Activated T-cell treated with anti-CD3 and anti-CD28 coated beads, Interleukin-2, amount 50 U/mL, for 4 hours (primary cell): ENCODE data around the gene MYO1D. TPM values are rescaled to one million over a fixed set of nuclear protein-coding genes. Genes with fewer than 3 reads are reported as not detected.

ENCODE experiments used
- ATAC-seq, 2 donors: fragments of 200-7000 bp; cut with Tn5 transposase; one replicate each; pipeline ENCODE4 v1.10.0; 2021
- DNase-seq: peaks from one replicate; pipeline ENCODE4 v3.0.0-alpha.2; 2020
- H3K27me3 Mint-ChIP-seq: one replicate; pipeline ENCODE4 v1.8.0; 2021; ENCODE audit warnings: low read depth, mixed read lengths
- H3K36me3 Mint-ChIP-seq: one replicate; pipeline ENCODE4 v1.8.0; 2022; ENCODE audit warnings: mixed read lengths; ENCODE audit not compliant: insufficient read depth
- H3K4me1 Mint-ChIP-seq: one replicate; pipeline ENCODE4 v1.8.0; 2021; ENCODE audit warnings: low read depth, mixed read lengths
- H3K4me3 Mint-ChIP-seq: one replicate; pipeline ENCODE4 v1.8.0; 2021; ENCODE audit warnings: mild to moderate bottlenecking, moderate library complexity, mixed read lengths
- H3K9me3 Mint-ChIP-seq: one replicate; pipeline ENCODE4 v1.8.0; 2021; ENCODE audit warnings: mixed read lengths
- total RNA-seq, 3 donors: library from RNA; stranded (reverse); gene quantifications; one replicate each; pipeline ENCODE4 v1.2.1, GENCODE V29; 2021

Gene MYO1D
- total RNA-seq, 3 donors from 2014 or later, result 8.5 to 14.6 (median 10.6) TPM

DNA sequence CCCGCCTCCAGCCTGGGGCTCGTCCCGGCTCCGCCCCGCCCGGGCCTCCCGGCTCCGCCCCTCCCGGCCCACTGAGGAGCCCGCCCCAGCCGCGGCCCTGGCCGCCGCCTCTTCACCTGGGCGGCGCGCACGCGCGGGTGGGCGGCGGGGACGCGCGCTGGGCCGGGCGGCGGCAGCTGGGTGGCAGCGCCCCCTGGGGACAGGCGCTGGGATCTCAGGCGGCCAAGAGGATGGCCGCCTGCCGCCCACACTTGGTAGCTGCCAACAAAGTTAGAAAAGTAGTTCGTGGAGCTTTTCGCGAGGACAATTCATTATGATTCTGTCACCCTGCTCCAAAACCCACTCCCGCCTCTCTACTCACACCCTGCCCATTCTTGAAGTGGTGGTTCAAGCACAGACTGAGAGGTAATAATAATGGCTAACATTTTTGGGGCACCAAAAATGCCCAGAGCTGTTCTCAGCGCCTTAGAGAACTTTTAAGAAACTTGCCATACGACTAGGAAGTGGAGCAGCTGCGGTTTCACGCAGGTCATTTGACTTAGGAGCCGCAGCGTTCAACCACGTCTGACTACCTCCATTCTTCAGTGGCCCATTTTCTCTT lies 340 bp upstream of the MYO1D start:
- peaks cover 2% of the 10 kb centered on the region for H3K27me3 Mint-ChIP-seq
- H3K4me1 Mint-ChIP-seq, result peaks cover 13% of the 10 kb centered on the region
- DNase-seq, result peak; percentile 91
- no peaks in the 10 kb centered on the region for H3K9me3 Mint-ChIP-seq
- peak; percentile 98 to 99 for ATAC-seq
- H3K4me3 Mint-ChIP-seq, result peak overlapping the region; percentile 71
- no peaks in the 10 kb centered on the region for H3K36me3 Mint-ChIP-seq

DNA sequence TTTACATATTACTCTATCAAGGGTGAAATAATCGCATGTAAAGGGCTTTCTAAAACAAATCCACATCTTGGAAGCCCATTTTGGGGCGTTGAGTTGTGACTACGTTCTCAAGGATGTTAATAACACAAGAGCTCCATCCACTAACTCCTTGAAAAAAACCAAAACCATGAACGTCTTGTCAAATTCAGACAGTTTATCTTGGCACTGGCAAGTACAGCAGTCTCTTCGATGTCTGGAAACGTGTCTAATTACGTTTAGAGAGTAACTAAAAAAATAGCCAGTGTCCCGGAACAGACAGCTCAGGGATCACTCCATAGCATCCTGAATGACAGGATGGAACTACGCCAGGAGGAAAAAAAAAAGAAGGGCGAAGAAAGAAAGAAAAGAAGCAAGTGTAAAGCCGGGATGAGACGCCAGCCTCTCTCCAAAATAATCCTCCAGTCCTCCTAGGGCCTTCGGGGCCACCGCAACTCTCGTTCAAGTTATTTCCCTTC lies 954 bp downstream of the MYO1D start:
- no peaks in the 10 kb centered on the region for H3K9me3 Mint-ChIP-seq
- peaks cover 11% of the 10 kb centered on the region for H3K4me1 Mint-ChIP-seq
- DNase-seq (no peak), ATAC-seq (no peak)
- no peaks in the 10 kb centered on the region for H3K27me3 Mint-ChIP-seq
- H3K4me3 Mint-ChIP-seq, result peak overlapping the region; percentile 93
- H3K36me3 Mint-ChIP-seq, result no peaks in the 10 kb centered on the region

DNA sequence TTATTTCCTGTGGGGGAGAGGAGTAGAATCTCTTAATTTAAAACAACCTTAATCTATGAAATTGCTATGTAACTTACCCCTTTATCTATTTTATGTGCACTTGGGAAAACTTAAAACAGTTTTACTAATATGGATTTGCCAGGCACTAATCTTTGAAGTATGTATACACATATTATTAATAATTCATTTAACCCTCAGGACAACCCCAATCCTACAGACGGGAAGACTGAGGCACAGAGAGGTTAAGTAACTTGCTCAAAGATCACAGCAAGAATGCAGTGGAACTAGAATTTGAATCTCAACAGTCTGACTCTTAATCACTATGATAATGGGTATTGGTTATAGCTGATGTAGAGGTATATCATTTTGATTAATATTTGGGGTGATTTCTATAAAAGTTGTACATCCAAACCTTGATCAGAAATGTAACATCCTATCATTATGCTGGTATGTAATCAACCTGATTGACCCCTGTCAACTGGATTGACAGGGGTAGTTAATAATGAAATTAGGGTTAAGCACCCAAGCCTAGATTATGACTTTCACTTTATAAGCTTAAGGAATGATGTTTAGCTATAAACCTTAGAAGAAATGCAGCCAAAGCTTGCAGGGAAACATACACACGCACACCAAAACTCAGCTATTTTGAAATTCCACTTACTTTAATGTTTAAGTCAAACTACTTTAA lies 1.6 kb downstream of the MYO1D start:
- H3K27me3 Mint-ChIP-seq, result no peaks in the 10 kb centered on the region
- H3K36me3 Mint-ChIP-seq, result no peaks in the 10 kb centered on the region
- DNase-seq (no peak), ATAC-seq (no peak)
- H3K4me3 Mint-ChIP-seq, result peak overlapping the region; percentile 93
- peaks cover 11% of the 10 kb centered on the region for H3K4me1 Mint-ChIP-seq
- no peaks in the 10 kb centered on the region for H3K9me3 Mint-ChIP-seq

DNA sequence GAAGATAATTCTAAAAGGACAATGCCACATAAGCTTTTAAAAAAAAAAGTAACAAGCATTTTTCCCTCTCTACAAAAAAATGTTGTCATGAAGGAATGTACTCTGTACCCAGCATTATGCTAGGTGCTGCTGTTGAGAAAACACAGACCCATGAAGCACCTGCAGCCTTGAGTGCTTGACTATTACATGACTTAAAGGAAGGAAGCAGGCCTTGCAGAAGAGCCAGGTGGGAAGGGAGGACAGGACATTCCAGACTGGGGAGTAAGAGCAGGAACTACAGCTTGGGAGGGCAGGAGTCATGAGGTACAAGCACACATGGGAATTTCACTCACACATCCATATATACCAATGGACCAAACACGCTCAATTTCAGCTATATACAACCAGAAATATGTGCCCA lies 3.8 kb downstream of the MYO1D start:
- peaks cover 11% of the 10 kb centered on the region for H3K4me1 Mint-ChIP-seq
- H3K4me3 Mint-ChIP-seq, result no peak overlapping the region
- ATAC-seq (no peak), DNase-seq (no peak)
- H3K9me3 Mint-ChIP-seq, result no peaks in the 10 kb centered on the region
- no peaks in the 10 kb centered on the region for H3K27me3 Mint-ChIP-seq
- no peaks in the 10 kb centered on the region for H3K36me3 Mint-ChIP-seq

DNA sequence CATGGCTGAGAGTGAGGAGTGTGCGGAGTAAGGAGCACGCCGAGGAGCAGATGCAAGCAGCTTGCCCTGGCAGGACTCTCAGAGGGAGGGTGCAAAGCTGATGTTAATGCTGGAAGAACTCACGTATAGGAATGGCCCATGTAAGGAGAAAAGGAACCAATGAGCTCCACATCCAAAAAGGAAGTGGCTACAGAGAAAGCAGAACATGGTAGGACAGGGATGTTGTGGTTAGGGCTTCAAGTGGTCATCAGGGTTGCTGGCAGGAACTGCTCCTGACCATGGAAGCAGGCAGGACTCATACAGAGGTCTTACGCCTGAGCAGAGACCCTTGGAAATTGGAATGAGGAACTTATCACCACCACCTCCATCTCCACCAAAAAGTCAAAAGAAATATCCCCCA lies 5.2 kb downstream of the MYO1D start:
- DNase-seq (no peak), ATAC-seq (no peak)
- Mint-ChIP-seq H3K36me3 (no peaks in the 10 kb centered on the region), H3K27me3 (no peaks in the 10 kb centered on the region), H3K4me1 (peaks cover 8% of the 10 kb centered on the region), H3K9me3 (no peaks in the 10 kb centered on the region), H3K4me3 (no peak overlapping the region)

DNA sequence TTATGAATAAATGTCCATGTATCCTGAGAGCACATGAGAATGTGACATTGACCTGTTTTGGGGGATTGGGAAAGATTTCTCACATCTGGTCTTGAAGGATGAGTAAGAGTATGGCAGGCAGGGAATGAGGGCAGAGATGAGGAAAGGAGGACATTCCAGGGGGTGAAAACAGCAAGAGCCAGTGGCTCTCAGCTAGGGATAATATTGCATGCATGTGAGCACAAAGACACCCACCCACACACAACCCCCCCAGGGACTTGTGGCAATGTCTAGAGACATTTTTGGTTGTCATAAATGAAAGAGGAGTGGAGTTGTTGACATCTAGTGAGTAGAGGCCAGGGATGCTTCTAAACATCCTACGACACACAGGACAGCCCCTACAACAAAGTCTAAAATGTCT lies 6.0 kb downstream of the MYO1D start:
- Mint-ChIP-seq H3K27me3 (no peaks in the 10 kb centered on the region), H3K9me3 (no peaks in the 10 kb centered on the region), H3K36me3 (no peaks in the 10 kb centered on the region), H3K4me1 (peaks cover 5% of the 10 kb centered on the region), H3K4me3 (no peak overlapping the region)
- no peak for DNase-seq
- no peak for ATAC-seq

DNA sequence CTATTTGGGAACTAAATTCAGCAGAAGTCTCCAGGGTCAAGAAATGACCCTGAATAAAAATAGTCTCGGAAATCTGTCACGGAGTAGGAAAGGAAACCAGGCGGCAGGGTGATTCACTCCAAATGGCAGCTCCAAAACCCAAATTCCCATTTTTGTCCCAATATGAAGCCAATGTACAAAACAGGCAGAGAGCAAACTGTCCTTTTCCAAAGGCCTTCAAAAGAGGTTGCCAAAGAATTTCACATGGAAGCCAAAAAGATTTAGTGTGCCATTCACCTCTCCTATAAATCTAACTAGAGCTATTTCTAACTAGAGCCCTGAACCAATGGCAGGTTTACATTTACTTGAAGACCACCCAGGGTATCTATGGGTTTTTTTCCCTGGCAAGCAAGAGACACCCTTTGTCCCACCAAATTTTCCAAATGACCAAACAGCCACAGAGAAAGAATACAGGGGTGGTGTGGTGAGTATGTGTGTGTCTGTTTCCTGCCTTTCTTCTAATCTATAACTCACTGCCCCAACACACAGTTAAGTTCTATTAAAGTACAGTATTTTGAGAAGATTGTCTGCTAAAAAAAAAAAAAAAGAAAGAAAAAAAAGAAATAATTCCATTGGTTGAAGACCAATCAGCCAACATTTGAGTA lies 6.8 kb downstream of the MYO1D start:
- H3K9me3 Mint-ChIP-seq, result no peaks in the 10 kb centered on the region
- DNase-seq (no peak), ATAC-seq (no peak)
- H3K27me3 Mint-ChIP-seq, result no peaks in the 10 kb centered on the region
- H3K4me3 Mint-ChIP-seq, result no peak overlapping the region
- H3K4me1 Mint-ChIP-seq, result peaks cover 1% of the 10 kb centered on the region
- no peaks in the 10 kb centered on the region for H3K36me3 Mint-ChIP-seq

DNA sequence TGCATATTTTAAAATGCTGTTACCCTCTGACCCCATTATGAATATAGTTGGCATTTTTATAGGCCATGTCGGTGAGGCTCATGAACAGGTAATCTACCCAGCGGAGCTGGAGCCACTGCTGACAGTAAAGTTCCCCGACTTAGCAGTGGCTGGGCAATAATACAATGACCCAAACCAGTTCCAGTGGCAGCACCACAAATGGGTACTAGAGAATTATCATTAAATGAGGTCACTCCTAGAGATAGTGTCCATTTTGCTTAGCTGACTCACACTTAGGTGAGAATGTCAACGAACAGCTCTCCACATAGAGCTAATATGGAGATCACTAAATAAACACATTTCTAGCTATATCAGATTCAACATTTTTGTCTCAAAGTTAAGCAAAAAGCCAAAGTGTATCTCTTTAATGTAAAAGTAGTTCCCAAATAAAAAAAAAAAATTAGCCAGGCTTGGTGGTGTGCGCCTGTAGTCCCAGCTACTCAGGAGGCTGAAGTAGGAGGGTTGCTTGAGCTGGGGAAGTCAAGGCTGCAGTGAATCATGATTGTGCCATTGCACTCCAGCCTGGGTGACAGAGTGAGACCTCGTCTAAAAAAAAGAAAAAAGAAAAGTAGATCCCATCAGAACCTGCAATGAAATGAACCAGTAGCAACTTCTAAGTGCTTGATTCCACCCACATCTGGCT lies 7.4 kb downstream of the MYO1D start:
- no peak for DNase-seq
- no peak overlapping the region for H3K4me3 Mint-ChIP-seq
- H3K36me3 Mint-ChIP-seq, result no peaks in the 10 kb centered on the region
- ATAC-seq, result no peak
- no peaks in the 10 kb centered on the region for H3K27me3 Mint-ChIP-seq
- no peaks in the 10 kb centered on the region for H3K9me3 Mint-ChIP-seq
- H3K4me1 Mint-ChIP-seq, result no peaks in the 10 kb centered on the region

DNA sequence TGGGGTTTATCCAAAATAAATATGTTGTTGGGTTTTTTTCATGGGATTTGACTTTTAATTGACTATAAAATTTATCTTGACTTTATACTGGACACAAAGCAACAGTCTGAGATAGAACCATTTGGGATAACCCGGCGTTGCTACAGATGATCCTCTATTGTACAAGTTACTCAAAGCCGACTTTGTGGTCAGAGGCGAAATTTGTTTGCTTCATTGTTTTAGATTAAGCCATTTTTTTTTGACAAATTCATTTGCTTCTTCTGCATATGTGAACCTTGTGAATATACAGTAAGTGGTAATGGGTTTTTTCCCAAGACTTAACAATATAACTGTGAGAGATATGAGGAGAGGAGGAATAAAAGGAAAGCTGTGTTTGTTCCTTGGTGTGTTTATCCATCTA lies 11.8 kb downstream of the MYO1D start:
- ATAC-seq (no peak), DNase-seq (no peak)
- Mint-ChIP-seq H3K4me3 (no peak overlapping the region), H3K4me1 (no peaks in the 10 kb centered on the region), H3K27me3 (peaks cover 4% of the 10 kb centered on the region), H3K9me3 (no peaks in the 10 kb centered on the region), H3K36me3 (no peaks in the 10 kb centered on the region)

DNA sequence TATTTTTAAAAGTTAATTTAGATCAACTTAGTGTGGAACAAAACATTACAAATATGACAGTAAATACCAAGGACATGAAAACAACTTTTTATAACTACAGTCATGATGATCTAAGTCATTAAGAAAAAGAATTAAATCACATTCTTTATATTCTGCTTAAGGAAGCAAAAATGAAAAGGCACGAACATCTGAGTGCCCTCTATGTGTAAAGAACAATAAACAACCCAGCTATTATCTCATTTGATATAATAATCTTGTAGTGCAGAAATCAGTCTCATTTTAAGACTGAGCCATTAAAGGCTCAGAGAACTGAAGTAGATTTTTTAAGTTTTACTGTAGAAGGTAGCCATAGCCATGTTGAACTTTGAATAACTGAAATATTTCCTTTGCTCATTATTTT lies 13.4 kb downstream of the MYO1D start:
- Mint-ChIP-seq H3K36me3 (no peaks in the 10 kb centered on the region), H3K4me3 (no peak overlapping the region), H3K4me1 (no peaks in the 10 kb centered on the region), H3K9me3 (no peaks in the 10 kb centered on the region), H3K27me3 (peaks cover 4% of the 10 kb centered on the region)
- DNase-seq (no peak), ATAC-seq (no peak)

DNA sequence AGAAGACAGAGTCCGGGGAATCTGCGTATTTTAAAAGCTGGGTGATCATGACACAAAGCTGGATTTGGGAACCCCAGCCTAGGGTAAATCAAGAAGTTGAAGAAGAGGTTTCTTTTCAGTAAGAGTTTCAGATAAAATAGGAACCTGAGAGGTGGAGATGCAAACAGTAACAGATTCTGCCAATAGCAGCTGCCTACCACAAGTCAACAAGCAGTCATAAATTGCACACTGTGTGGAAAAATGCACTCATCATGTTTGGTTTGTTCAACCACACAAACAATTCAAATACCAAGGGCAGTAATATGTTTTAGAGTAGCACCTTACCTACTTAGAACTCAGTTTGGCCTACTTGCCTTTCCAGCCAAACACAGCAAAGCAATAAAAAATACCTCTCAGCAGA lies 14.0 kb downstream of the MYO1D start:
- no peak for DNase-seq
- H3K27me3 Mint-ChIP-seq, result peaks cover 4% of the 10 kb centered on the region
- H3K9me3 Mint-ChIP-seq, result no peaks in the 10 kb centered on the region
- ATAC-seq, result no peak
- H3K4me1 Mint-ChIP-seq, result no peaks in the 10 kb centered on the region
- H3K36me3 Mint-ChIP-seq, result no peaks in the 10 kb centered on the region
- H3K4me3 Mint-ChIP-seq, result no peak overlapping the region

DNA sequence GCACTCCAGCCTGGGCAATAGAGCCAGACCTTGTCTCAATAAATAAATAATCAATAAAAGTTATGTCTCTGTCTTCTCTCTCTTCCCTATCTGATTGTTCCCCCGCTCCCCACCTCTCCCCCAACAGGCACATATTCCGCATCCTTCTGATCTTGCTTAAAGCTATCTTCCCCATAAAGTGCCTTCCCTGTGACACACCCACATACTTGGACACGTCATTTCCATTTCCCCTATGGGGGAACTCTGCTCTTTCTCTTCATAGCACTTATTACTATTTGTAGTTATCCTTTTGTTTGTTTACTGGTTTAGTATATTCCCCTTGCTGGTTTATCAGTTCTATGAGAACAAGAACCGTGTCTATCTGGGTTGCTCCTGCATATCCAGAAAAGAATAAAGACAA lies 14.9 kb downstream of the MYO1D start:
- Mint-ChIP-seq H3K4me3 (no peak overlapping the region), H3K4me1 (no peaks in the 10 kb centered on the region), H3K9me3 (no peaks in the 10 kb centered on the region), H3K36me3 (no peaks in the 10 kb centered on the region), H3K27me3 (peaks cover 4% of the 10 kb centered on the region)
- DNase-seq (no peak), ATAC-seq (no peak)

DNA sequence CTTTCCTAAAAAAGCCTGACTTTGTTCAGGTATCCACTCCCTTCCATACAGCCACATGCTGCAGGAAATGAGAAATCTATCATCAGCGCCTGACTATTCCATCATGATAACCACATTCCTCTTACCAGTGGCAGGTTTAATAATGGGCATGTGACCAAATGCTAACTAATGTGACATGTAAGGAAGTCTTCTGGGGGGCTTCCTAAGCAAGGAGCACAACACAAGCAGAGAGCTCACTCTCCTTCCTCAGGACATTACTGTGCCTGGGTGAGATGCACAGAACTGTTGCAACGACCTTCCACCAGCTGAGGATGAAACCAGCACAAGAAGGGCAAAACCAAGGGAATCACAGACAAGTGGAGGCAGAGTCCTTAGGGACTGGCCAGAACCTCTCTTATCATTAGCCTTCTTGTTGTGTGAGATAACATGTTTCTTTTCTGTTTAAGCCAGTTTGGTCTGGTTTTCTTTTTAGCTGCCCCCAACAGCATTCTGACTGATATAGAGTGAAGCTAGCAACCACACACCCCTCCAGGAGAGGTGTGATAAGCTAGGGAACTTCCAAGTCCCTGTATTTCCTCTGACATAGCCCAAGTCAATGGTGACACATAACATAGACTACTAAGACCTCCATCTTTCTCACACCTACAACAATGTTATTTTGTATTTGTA lies 16.9 kb downstream of the MYO1D start:
- DNase-seq, result no peak
- peak; percentile 80 to 81 for ATAC-seq
- Mint-ChIP-seq H3K27me3 (peaks cover 4% of the 10 kb centered on the region), H3K4me1 (no peaks in the 10 kb centered on the region), H3K36me3 (no peaks in the 10 kb centered on the region), H3K9me3 (no peaks in the 10 kb centered on the region), H3K4me3 (no peak overlapping the region)

DNA sequence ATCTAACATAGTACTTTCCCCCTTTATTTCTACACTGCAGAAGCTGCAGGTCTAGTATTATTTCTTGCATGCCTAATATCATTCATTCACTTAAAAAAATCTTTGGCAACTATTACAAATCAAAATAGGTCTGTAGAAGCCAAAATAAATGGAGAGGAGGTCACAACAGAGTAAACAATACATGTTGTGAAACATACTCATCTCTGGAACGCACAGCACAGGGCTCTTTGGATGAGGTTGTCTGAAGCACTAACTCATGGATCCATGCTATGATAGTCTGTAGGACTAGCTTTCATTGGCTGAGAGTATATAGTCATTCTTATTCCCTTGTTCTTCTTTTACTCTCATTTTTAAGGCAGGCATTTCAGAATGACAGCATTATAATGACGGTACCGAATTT lies 21.3 kb downstream of the MYO1D start:
- no peaks in the 10 kb centered on the region for H3K4me1 Mint-ChIP-seq
- DNase-seq (no peak), ATAC-seq (no peak)
- no peak overlapping the region for H3K4me3 Mint-ChIP-seq
- H3K36me3 Mint-ChIP-seq, result no peaks in the 10 kb centered on the region
- H3K9me3 Mint-ChIP-seq, result no peaks in the 10 kb centered on the region
- no peaks in the 10 kb centered on the region for H3K27me3 Mint-ChIP-seq
